Measurements from ENCODE around the gene TMED7. TPM values are rescaled to one million over a fixed set of nuclear protein-coding genes. Genes with fewer than 3 reads are reported as not detected.
A peak's percentile ranks its signal among the peaks of the same experiment; 100 is the strongest.

Gene TMED7
- 89.1 and 113 TPM in 2 replicates for total RNA-seq (2016; rRNA removed; fragmentation: Illumina TruSeq; extraction: Trizol)
- total RNA-seq (2016; cell fraction: cytosol; rRNA removed; fragmentation: Illumina TruSeq; extraction: Trizol; ENCODE audit: low read depth) = 4.8 and 4.9 TPM in 2 replicates
- total RNA-seq (2016; cell fraction: insoluble cytoplasmic fraction; rRNA removed; fragmentation: Illumina TruSeq; extraction: Trizol) = 96.0 and 111 TPM in 2 replicates
- 28.4 and 32.7 TPM in 2 replicates for total RNA-seq (2016; cell fraction: membrane; rRNA removed; fragmentation: Illumina TruSeq; extraction: Trizol)
- total RNA-seq (2016; cell fraction: nucleus; rRNA removed; fragmentation: Illumina TruSeq; extraction: Trizol) = 80.6 and 105 TPM in 2 replicates
- polyA plus RNA-seq (2011; rRNA removed) = 44.2 and 58.0 TPM in 2 replicates
- 43.3 and 94.7 TPM in 2 replicates for polyA plus RNA-seq (2011; cell fraction: cytosol; rRNA removed)
- polyA plus RNA-seq (2011; cell fraction: nucleus; rRNA removed) = 46.8 and 49.8 TPM in 2 replicates
- 44.2 and 56.3 TPM in 2 replicates for polyA plus RNA-seq (2012)
- 4.5 and 5.0 TPM in 2 replicates for polyA plus RNA-seq (2016; cell fraction: cytosol; fragmentation: Illumina TruSeq; extraction: Trizol; ENCODE audit: low read depth)
- 56.3 and 65.7 TPM in 2 replicates for polyA plus RNA-seq (2016; cell fraction: insoluble cytoplasmic fraction; fragmentation: Illumina TruSeq; extraction: Trizol; ENCODE audit: low read depth)
- 15.3 and 15.7 TPM in 2 replicates for polyA plus RNA-seq (2016; cell fraction: membrane; fragmentation: Illumina TruSeq; extraction: Trizol; ENCODE audit: low read depth)
- 90.3 and 92.2 TPM in 2 replicates for polyA plus RNA-seq (2016; cell fraction: nucleus; fragmentation: Illumina TruSeq; extraction: Trizol; ENCODE audit: insufficient read depth, low read depth)
- polyA minus RNA-seq (2011; rRNA and poly(A)+ RNA removed; ENCODE audit: low replicate concordance) = 23.1 and 171 TPM in 2 replicates
- 97.3 and 115 TPM in 2 replicates for polyA minus RNA-seq (2011; cell fraction: cytosol; rRNA and poly(A)+ RNA removed)
- 56.7 and 68.0 TPM in 2 replicates for polyA minus RNA-seq (2011; cell fraction: nucleus; rRNA and poly(A)+ RNA removed)
- percentile 97 among the genes with signal in this experiment for Bru-seq, nascent RNA
- BruChase-seq, experiment 1, labeled RNA remaining after a 6-hour chase = percentile 100 among the genes with signal in this experiment
- percentile 100 among the genes with signal in this experiment for BruChase-seq, experiment 2, labeled RNA remaining after a 2-hour chase
- long read RNA-seq, experiment 1, transcript TMED7-201 (3 exons, 3,757 nt) = major isoform, 42 of 46 reads
- long read RNA-seq, experiment 1, partial matches to known transcripts = 1 of 46 reads
- long read RNA-seq, experiment 1, other reads (novel, unspliced or antisense) = 3 of 46 reads
- long read RNA-seq, experiment 2, transcript TMED7-201 (3 exons, 3,757 nt) = major isoform, 10 of 35 reads
- long read RNA-seq, experiment 2, partial matches to known transcripts = 2 of 35 reads
- long read RNA-seq, experiment 2, other reads (novel, unspliced or antisense) = 23 of 35 reads

- H3K36me3 ChIP-seq (replicated peaks in 1 of 2; ENCODE audit: control insufficient read depth in 1 of 2, insufficient read depth in 2 of 2, low read length in 2 of 2) = peaks cover 0 to 7% of the 10 kb centered on the region in 2 experiments; a peak in 2 of 5 replicates
- CTCF ChIA-PET (ENCODE audit: low intra/inter-chr PET ratio, low total read pairs) = no interaction called here
- peaks cover 55% of the 10 kb centered on the region for H3K79me2 ChIP-seq (ENCODE audit: insufficient read depth, low read length)
- in situ Hi-C loops (cut with HindIII; ENCODE audit: extremely low pct_ligation_motif_present, low pct_unique_long_range_greater_than_20kb) (no loop called here), intact Hi-C loops (cut with micrococcal nuclease; ENCODE audit: unreplicated experiment) (loop anchor here (1.0 to 5.0 kb wide), 3 partner anchors 82 to 461 kb away; partner anchors contain the start of genes COMMD10 and FEM1C)
- peak within 1 kb of the TSS; percentile 97 for H3K9ac ChIP-seq (ENCODE audit: insufficient read depth, low read depth, low read length)
- no TSS peak for BruUV-seq (replicated peaks)
- POLR2A ChIA-PET = interaction anchor here (1.1 to 1.7 kb wide), 3 partner anchors 9 to 329 kb away, joined by 3 to 5 read pairs (median 3); partner anchors contain the start of genes CCDC112 and FEM1C
- H3K4me3 ChIP-seq (replicated peaks in 1 of 3; ENCODE audit: insufficient read depth in 1 of 3, low read depth in 2 of 3, low read length in 3 of 3) = peak within 1 kb of the TSS; percentile 77 to 88 (median 78)
- H3K9me3 ChIP-seq (ENCODE audit: low read length) = no peaks in the 10 kb centered on the region
- no peaks in the 10 kb centered on the region; a peak in 1 of 5 replicates for H3K27me3 ChIP-seq (ENCODE audit: control insufficient read depth in 1 of 2, insufficient read depth in 2 of 2, low read length in 2 of 2)
- under 1% methylated on average over 52 of the region's 77 CpGs for WGBS (ENCODE audit: low lambda C conversion rate)
- peak within 1 kb of the TSS; percentile 82 for H3K4me2 ChIP-seq (ENCODE audit: low read depth, low read length)
- DNase-seq (ENCODE audit: low spot score) (peak; percentile 95), FAIRE-seq (peak; percentile 84), ATAC-seq (peak; percentile 94)
- H3K27ac ChIP-seq (ENCODE audit: extremely low read length, insufficient read depth, low read length) = peak within 1 kb of the TSS; percentile 89
- peak within 1 kb of the TSS; percentile 96 for H2AFZ ChIP-seq (ENCODE audit: low read length)
- peaks cover 36% of the 10 kb centered on the region for H3K4me1 ChIP-seq (ENCODE audit: insufficient read depth, low read length)
- peaks cover 28% of the 10 kb centered on the region for H4K20me1 ChIP-seq (ENCODE audit: insufficient read depth, low read length)
- TF ChIP-seq HMGXB3 (CRISPR knock-in tag; IDR thresholded peaks at IDR 0.05; ENCODE audit: borderline replicate concordance) = 0 out of 2 replicates have a peak, but pooled peaks have one; percentile 49
- TF ChIP-seq FOXK1 (CRISPR knock-in tag; IDR thresholded peaks at IDR 0.05; ENCODE audit: borderline replicate concordance, low read depth) = peak; percentile 42; the same call in 1 of the 2 replicates
- TF ChIP-seq XBP1 (CRISPR knock-in tag; IDR thresholded peaks at IDR 0.05) = peak; percentile 94; the same call in 1 of the 2 replicates
- peak; percentile 98 for TF ChIP-seq DMAP1 (CRISPR knock-in tag; IDR thresholded peaks at IDR 0.05)
- no peak for TF ChIP-seq MYNN (CRISPR knock-in tag; IDR thresholded peaks at IDR 0.05; ENCODE audit: low read depth)
- TF ChIP-seq KLF11 (CRISPR knock-in tag; IDR thresholded peaks at IDR 0.05) = no peak
- TF ChIP-seq ZNF574 (CRISPR knock-in tag; IDR thresholded peaks at IDR 0.05) = peak; percentile 86
- TF ChIP-seq TEAD3 (CRISPR knock-in tag; optimal IDR thresholded peaks at IDR 0.05; ENCODE audit: borderline replicate concordance) = peak; percentile 34
- TF ChIP-seq NR2F1 (CRISPR knock-in tag; IDR thresholded peaks at IDR 0.05) = no peak
Measured at GRCh38 chr5:115625579-115626444, at the start of gene TMED7. TMED7 (minus strand) TSS chr5:115626036; CDS start chr5:115625792, 244 bp downstream.

Measured in HepG2 (cell line).